Astrocyte (in vitro differentiated cells and primary cell): ENCODE measurements around the gene SVEP1. TPM values are rescaled to one million over a fixed set of nuclear protein-coding genes. Genes with fewer than 3 reads are reported as not detected.

ENCODE experiments used
- DNase-seq: peaks from one replicate; pipeline ENCODE4 v3.0.0-alpha.2; 2010; ENCODE audit warnings: low read depth
- FAIRE-seq: peaks from 2 replicates; lab custom pipeline; 2011; peaks lifted over from hg19 to GRCh38; lab: Jason Lieb, UNC
- H2AFZ ChIP-seq: 2 replicates; pipeline ENCODE4 v1.6.0; 2012; ENCODE audit warnings: low read depth, low read length, inconsistent platforms
- H3K27ac ChIP-seq: 2 replicates; pipeline ENCODE4 v1.5.1; 2011; ENCODE audit warnings: low read depth, low read length, inconsistent platforms
- H3K27me3 ChIP-seq: 2 replicates; pipeline ENCODE4 v1.6.0; 2011; ENCODE audit warnings: low read length, inconsistent platforms; ENCODE audit not compliant: insufficient read depth
- H3K36me3 ChIP-seq: 2 replicates; pipeline ENCODE4 v1.5.1; 2011; ENCODE audit warnings: low read length, inconsistent platforms; ENCODE audit not compliant: insufficient read depth
- H3K4me1 ChIP-seq: 2 replicates; pipeline ENCODE4 v1.5.1; 2011; ENCODE audit warnings: low read length, inconsistent platforms; ENCODE audit not compliant: insufficient read depth
- H3K4me2 ChIP-seq: 2 replicates; pipeline ENCODE4 v1.6.0; 2012; ENCODE audit warnings: low read length, inconsistent platforms
- H3K4me3 ChIP-seq: 2 replicates; pipeline ENCODE4 v1.5.1; 2011; ENCODE audit warnings: low read depth, mild to moderate bottlenecking, low read length, inconsistent platforms; ENCODE audit not compliant: insufficient read depth
- H3K79me2 ChIP-seq: 2 replicates; pipeline ENCODE4 v1.6.0; 2012; ENCODE audit warnings: mild to moderate bottlenecking, low read length, inconsistent platforms; ENCODE audit not compliant: insufficient read depth
- H3K9ac ChIP-seq: 2 replicates; pipeline ENCODE4 v1.6.0; 2012; ENCODE audit warnings: mild to moderate bottlenecking, low read length, inconsistent platforms
- H3K9me3 ChIP-seq: 2 replicates; pipeline ENCODE4 v1.5.1; 2012; ENCODE audit warnings: low read depth, mild to moderate bottlenecking, low read length, inconsistent platforms; ENCODE audit not compliant: insufficient read depth
- H4K20me1 ChIP-seq: 2 replicates; pipeline ENCODE4 v1.6.0; 2012; ENCODE audit warnings: low read length, inconsistent platforms; ENCODE audit not compliant: insufficient read depth
- H3K27ac Mint-ChIP-seq: one replicate; pipeline ENCODE4 v1.8.0; 2021; ENCODE audit warnings: mild to moderate bottlenecking, mixed read lengths; ENCODE audit not compliant: unreplicated experiment
- H3K27me3 Mint-ChIP-seq: one replicate; pipeline ENCODE4 v1.8.0; 2021; ENCODE audit warnings: low read depth, mixed read lengths; ENCODE audit not compliant: unreplicated experiment
- H3K36me3 Mint-ChIP-seq: one replicate; pipeline ENCODE4 v1.8.0; 2021; ENCODE audit warnings: low read depth, mixed read lengths; ENCODE audit not compliant: unreplicated experiment
- H3K4me1 Mint-ChIP-seq: one replicate; pipeline ENCODE4 v1.8.0; 2021; ENCODE audit warnings: low read depth, mixed read lengths; ENCODE audit not compliant: unreplicated experiment
- H3K4me3 Mint-ChIP-seq: one replicate; pipeline ENCODE4 v1.8.0; 2021; ENCODE audit warnings: mild to moderate bottlenecking, moderate library complexity, mixed read lengths; ENCODE audit not compliant: unreplicated experiment
- H3K9me3 Mint-ChIP-seq: one replicate; pipeline ENCODE4 v1.8.0; 2021; ENCODE audit warnings: mild to moderate bottlenecking, mixed read lengths; ENCODE audit not compliant: unreplicated experiment
- CTCF ChIP-seq: IDR thresholded peaks from 2 replicates; pipeline ENCODE4 v1.5.1; 2011; ENCODE audit warnings: low read depth, mild to moderate bottlenecking, inconsistent platforms, low read length, moderate library complexity; ENCODE audit not compliant: insufficient read depth
- EZH2 ChIP-seq: IDR thresholded peaks from 2 replicates; pipeline ENCODE4 v1.6.1; 2012; ENCODE audit warnings: mild to moderate bottlenecking, low read length, inconsistent platforms; ENCODE audit not compliant: insufficient read depth
- total RNA-seq: library from RNA; stranded (reverse); gene quantifications from 2 replicates; pipeline ENCODE4 v1.2.1, GENCODE V29; 2021

SVEP1 gene
- total RNA-seq, 1 donor from 2014 or later = 1.1 TPM

DNA sequence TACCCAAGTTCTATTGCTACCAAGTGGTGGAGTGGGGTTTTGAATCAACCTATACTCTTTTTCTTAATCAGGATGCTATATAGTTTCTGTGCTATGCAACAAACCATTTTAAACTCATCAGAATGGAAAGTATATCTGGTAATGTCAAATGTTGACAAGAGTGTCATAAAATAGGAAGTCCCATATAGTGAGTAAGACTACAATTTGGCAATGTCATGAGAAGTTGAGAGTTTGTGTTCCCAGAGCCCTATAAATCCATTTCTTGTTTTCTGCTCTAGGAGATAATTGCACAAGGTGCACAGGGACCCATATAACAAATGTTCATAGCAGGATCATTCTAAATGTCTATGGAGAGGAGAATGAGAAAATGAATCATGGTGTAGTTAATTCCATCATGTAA lies 132.1 kb downstream of the SVEP1 start:
- H3K4me3 Mint-ChIP-seq = no peak overlapping the region
- no peak overlapping the region for H3K27ac Mint-ChIP-seq
- Histone ChIP-seq H3K9me3 (peaks cover 3% of the 10 kb centered on the region), H3K79me2 (no peaks in the 10 kb centered on the region), H3K36me3 (no peaks in the 10 kb centered on the region), H4K20me1 (no peaks in the 10 kb centered on the region), H2AFZ (no peak overlapping the region), H3K4me1 (no peaks in the 10 kb centered on the region), H3K9ac (no peak overlapping the region), H3K4me2 (no peak overlapping the region), H3K27ac (no peak overlapping the region), H3K27me3 (no peaks in the 10 kb centered on the region), H3K4me3 (no peak overlapping the region)
- peaks cover 19% of the 10 kb centered on the region for H3K4me1 Mint-ChIP-seq
- no peak for TF ChIP-seq EZH2
- TF ChIP-seq CTCF = no peak
- H3K27me3 Mint-ChIP-seq = no peaks in the 10 kb centered on the region
- FAIRE-seq (no peak), DNase-seq (no peak)
- peaks cover 1% of the 10 kb centered on the region for H3K36me3 Mint-ChIP-seq
- peaks cover 13% of the 10 kb centered on the region for H3K9me3 Mint-ChIP-seq

GRCh38 chr9:110446171-110446570 lies 133.4 kb downstream of the SVEP1 start:
- TF ChIP-seq EZH2 (no peak), CTCF (no peak)
- Mint-ChIP-seq H3K27ac (no peak overlapping the region), H3K9me3 (peaks cover 13% of the 10 kb centered on the region), H3K27me3 (no peaks in the 10 kb centered on the region), H3K4me1 (peaks cover 19% of the 10 kb centered on the region), H3K36me3 (peaks cover 1% of the 10 kb centered on the region), H3K4me3 (no peak overlapping the region)
- no peak for FAIRE-seq
- DNase-seq = no peak
- Histone ChIP-seq H3K9me3 (peaks cover 3% of the 10 kb centered on the region), H3K4me1 (no peaks in the 10 kb centered on the region), H3K36me3 (no peaks in the 10 kb centered on the region), H3K4me3 (no peak overlapping the region), H3K4me2 (no peak overlapping the region), H3K9ac (no peak overlapping the region), H3K27ac (no peak overlapping the region), H3K79me2 (no peaks in the 10 kb centered on the region), H3K27me3 (no peaks in the 10 kb centered on the region), H4K20me1 (no peaks in the 10 kb centered on the region), H2AFZ (no peak overlapping the region)

- no peaks in the 10 kb centered on the region for H3K27me3 ChIP-seq
- H3K9ac ChIP-seq = no peak overlapping the region
- H3K4me1 Mint-ChIP-seq = peaks cover 29% of the 10 kb centered on the region
- no peak overlapping the region for H3K27ac ChIP-seq
- no peak overlapping the region for H3K4me2 ChIP-seq
- FAIRE-seq = no peak
- peaks cover 13% of the 10 kb centered on the region for H3K9me3 Mint-ChIP-seq
- H3K27ac Mint-ChIP-seq = no peak overlapping the region
- H3K36me3 Mint-ChIP-seq = peaks cover 1% of the 10 kb centered on the region
- no peak overlapping the region for H3K4me3 Mint-ChIP-seq
- no peak overlapping the region for H3K4me3 ChIP-seq
- DNase-seq = peak; percentile 94
- peaks cover 6% of the 10 kb centered on the region for H3K4me1 ChIP-seq
- H3K79me2 ChIP-seq = no peaks in the 10 kb centered on the region
- peaks cover 3% of the 10 kb centered on the region for H3K9me3 ChIP-seq
- H4K20me1 ChIP-seq = no peaks in the 10 kb centered on the region
- no peak overlapping the region for H2AFZ ChIP-seq
- no peaks in the 10 kb centered on the region for H3K27me3 Mint-ChIP-seq
- no peaks in the 10 kb centered on the region for H3K36me3 ChIP-seq
- TF ChIP-seq CTCF (no peak), EZH2 (no peak)
Measured at GRCh38 chr9:110444911-110445310, 134.6 kb downstream of the SVEP1 start.
